ENCODE results near the gene WDR20.

The WDR20 gene

GRCh38 chr14:102187568-102188001, 47.9 kb downstream of the WDR20 start:
- H3K9ac ChIP-seq (ENCODE audit: low read length): peak overlapping the region; percentile 63
- WGBS: 89% methylated on average over 4 of the region's 4 CpGs

GRCh38 chr14:102188187-102188586, 48.5 kb downstream of the WDR20 start:
- H2BK12ac ChIP-seq (ENCODE audit: low read length in 2 of 2): peak overlapping the region in 1 of 2 experiments; percentile 21
- no peak overlapping the region for H3K4ac ChIP-seq (ENCODE audit: low read depth in 1 of 2, low read length in 2 of 2)
- no peak overlapping the region for H2BK15ac ChIP-seq (ENCODE audit: low read depth, poor library complexity, severe bottlenecking)
- peaks cover 23% of the 10 kb centered on the region for H3K79me1 ChIP-seq (replicated peaks; ENCODE audit: low read length, poor library complexity, severe bottlenecking)
- no CpG with 5 or more reads among the region's 1 CpG for WGBS
- no peak overlapping the region for H4K8ac ChIP-seq (ENCODE audit: low read length)
- H3K18ac ChIP-seq (ENCODE audit: low read depth in 1 of 2, low read length in 2 of 2): no peak overlapping the region
- H3K9me3 ChIP-seq (ENCODE audit: control insufficient read depth, low read length): no peaks in the 10 kb centered on the region
- H2AFZ ChIP-seq (ENCODE audit: low read depth, low read length): no peak overlapping the region
- H2BK5ac ChIP-seq (ENCODE audit: low read depth, low read length, poor library complexity, severe bottlenecking): no peak overlapping the region
- H4K91ac ChIP-seq (ENCODE audit: low read length): no peak overlapping the region
- H3K23ac ChIP-seq (ENCODE audit: low read length in 2 of 2): no peak overlapping the region
- no peak overlapping the region for H3K4me2 ChIP-seq (ENCODE audit: low read length, poor library complexity, severe bottlenecking)
- peaks cover 34% of the 10 kb centered on the region for H3K4me1 ChIP-seq (ENCODE audit: control insufficient read depth, insufficient read depth, low read depth, low read length)
- H3K14ac ChIP-seq (ENCODE audit: low read length in 2 of 2): no peak overlapping the region
- H3K4me3 ChIP-seq (ENCODE audit: insufficient read depth in 1 of 2, low read depth in 1 of 2, low read length in 2 of 2): no peak overlapping the region
- H3K27ac ChIP-seq (ENCODE audit: low read length, poor library complexity, severe bottlenecking): no peak overlapping the region
- H3K27me3 ChIP-seq (ENCODE audit: control insufficient read depth in 1 of 2, insufficient read depth in 1 of 2, low read length in 2 of 2): no peaks in the 10 kb centered on the region
- H3K9ac ChIP-seq (ENCODE audit: low read length): no peak overlapping the region
- H2AK5ac ChIP-seq (ENCODE audit: low read length, severe bottlenecking): no peak overlapping the region
- no peak for DNase-seq
- H3K36me3 ChIP-seq (ENCODE audit: control insufficient read depth in 1 of 2, insufficient read depth in 2 of 2, low read depth in 1 of 2, low read length in 2 of 2): peaks cover 0 to 5% of the 10 kb centered on the region in 2 experiments
- no peak overlapping the region for H2BK120ac ChIP-seq (ENCODE audit: low read depth, low read length)

More at GRCh38 chr14:102187568-102188001, 47.9 kb downstream of the WDR20 start:
- Histone ChIP-seq H3K9me3 (ENCODE audit: control insufficient read depth, low read length) (no peaks in the 10 kb centered on the region), H3K4me2 (ENCODE audit: low read length, poor library complexity, severe bottlenecking) (peak overlapping the region; percentile 0), H4K91ac (ENCODE audit: low read length) (peak overlapping the region; percentile 30), H2AK5ac (ENCODE audit: low read length, severe bottlenecking) (peak overlapping the region; percentile 81), H3K23ac (ENCODE audit: low read length in 2 of 2) (no peak overlapping the region), H2AFZ (ENCODE audit: low read depth, low read length) (no peak overlapping the region), H3K4ac (ENCODE audit: low read depth in 1 of 2, low read length in 2 of 2) (peak overlapping the region in 1 of 2 experiments; percentile 85), H3K27me3 (ENCODE audit: control insufficient read depth in 1 of 2, insufficient read depth in 1 of 2, low read length in 2 of 2) (no peaks in the 10 kb centered on the region), H3K14ac (ENCODE audit: low read length in 2 of 2) (peak overlapping the region in 1 of 2 experiments; percentile 95), H2BK5ac (ENCODE audit: low read depth, low read length, poor library complexity, severe bottlenecking) (no peak overlapping the region), H3K27ac (ENCODE audit: low read length, poor library complexity, severe bottlenecking) (peak overlapping the region; percentile 59), H3K36me3 (ENCODE audit: control insufficient read depth in 1 of 2, insufficient read depth in 2 of 2, low read depth in 1 of 2, low read length in 2 of 2) (peaks cover 0 to 3% of the 10 kb centered on the region in 2 experiments), H3K4me3 (ENCODE audit: insufficient read depth in 1 of 2, low read depth in 1 of 2, low read length in 2 of 2) (peak overlapping the region in 1 of 2 experiments; percentile 68), H4K8ac (ENCODE audit: low read length) (peak overlapping the region; percentile 7), H2BK15ac (ENCODE audit: low read depth, poor library complexity, severe bottlenecking) (no peak overlapping the region), H3K79me1 (replicated peaks; ENCODE audit: low read length, poor library complexity, severe bottlenecking) (peaks cover 21% of the 10 kb centered on the region), H3K4me1 (ENCODE audit: control insufficient read depth, insufficient read depth, low read depth, low read length) (peaks cover 33% of the 10 kb centered on the region), H2BK120ac (ENCODE audit: low read depth, low read length) (no peak overlapping the region), H2BK12ac (ENCODE audit: low read length in 2 of 2) (peak overlapping the region; percentile 69 to 83), H3K18ac (ENCODE audit: low read depth in 1 of 2, low read length in 2 of 2) (peak overlapping the region; percentile 67 to 82)
- DNase-seq: no peak

- Histone ChIP-seq H3K4me1 (ENCODE audit: control insufficient read depth, insufficient read depth, low read depth, low read length) (peaks cover 30% of the 10 kb centered on the region), H3K36me3 (ENCODE audit: control insufficient read depth in 1 of 2, insufficient read depth in 2 of 2, low read depth in 1 of 2, low read length in 2 of 2) (peaks cover 2 to 3% of the 10 kb centered on the region in 2 experiments), H2AFZ (ENCODE audit: low read depth, low read length) (no peak overlapping the region), H3K9me3 (ENCODE audit: control insufficient read depth, low read length) (no peaks in the 10 kb centered on the region), H2BK12ac (ENCODE audit: low read length in 2 of 2) (no peak overlapping the region), H3K18ac (ENCODE audit: low read depth in 1 of 2, low read length in 2 of 2) (no peak overlapping the region), H3K4ac (ENCODE audit: low read depth in 1 of 2, low read length in 2 of 2) (no peak overlapping the region), H4K8ac (ENCODE audit: low read length) (no peak overlapping the region), H3K9ac (ENCODE audit: low read length) (no peak overlapping the region), H2BK15ac (ENCODE audit: low read depth, poor library complexity, severe bottlenecking) (no peak overlapping the region), H4K91ac (ENCODE audit: low read length) (no peak overlapping the region), H3K27me3 (ENCODE audit: control insufficient read depth in 1 of 2, insufficient read depth in 1 of 2, low read length in 2 of 2) (no peaks in the 10 kb centered on the region), H2AK5ac (ENCODE audit: low read length, severe bottlenecking) (peak overlapping the region; percentile 76), H3K79me1 (replicated peaks; ENCODE audit: low read length, poor library complexity, severe bottlenecking) (peaks cover 29% of the 10 kb centered on the region), H3K14ac (ENCODE audit: low read length in 2 of 2) (peak overlapping the region in 1 of 2 experiments; percentile 3), H3K4me3 (ENCODE audit: insufficient read depth in 1 of 2, low read depth in 1 of 2, low read length in 2 of 2) (no peak overlapping the region), H2BK120ac (ENCODE audit: low read depth, low read length) (no peak overlapping the region), H2BK5ac (ENCODE audit: low read depth, low read length, poor library complexity, severe bottlenecking) (no peak overlapping the region), H3K4me2 (ENCODE audit: low read length, poor library complexity, severe bottlenecking) (no peak overlapping the region), H3K27ac (ENCODE audit: low read length, poor library complexity, severe bottlenecking) (no peak overlapping the region), H3K23ac (ENCODE audit: low read length in 2 of 2) (no peak overlapping the region)
- WGBS: 96% methylated on average over 5 of the region's 5 CpGs
- no peak for DNase-seq
Measured at GRCh38 chr14:102189874-102190273, 50.2 kb downstream of the WDR20 start.

GRCh38 chr14:102192840-102193502, 53.3 kb downstream of the WDR20 start:
- Histone ChIP-seq H3K4ac (ENCODE audit: low read depth in 1 of 2, low read length in 2 of 2) (no peak overlapping the region), H2AK5ac (ENCODE audit: low read length, severe bottlenecking) (no peak overlapping the region), H3K27me3 (ENCODE audit: control insufficient read depth in 1 of 2, insufficient read depth in 1 of 2, low read length in 2 of 2) (no peaks in the 10 kb centered on the region), H3K4me1 (ENCODE audit: control insufficient read depth, insufficient read depth, low read depth, low read length) (peaks cover 17% of the 10 kb centered on the region), H2BK5ac (ENCODE audit: low read depth, low read length, poor library complexity, severe bottlenecking) (no peak overlapping the region), H4K91ac (ENCODE audit: low read length) (no peak overlapping the region), H2AFZ (ENCODE audit: low read depth, low read length) (no peak overlapping the region), H2BK120ac (ENCODE audit: low read depth, low read length) (no peak overlapping the region), H3K23ac (ENCODE audit: low read length in 2 of 2) (no peak overlapping the region), H3K36me3 (ENCODE audit: control insufficient read depth in 1 of 2, insufficient read depth in 2 of 2, low read depth in 1 of 2, low read length in 2 of 2) (peaks cover 6 to 27% of the 10 kb centered on the region in 2 experiments), H3K18ac (ENCODE audit: low read depth in 1 of 2, low read length in 2 of 2) (peak overlapping the region in 1 of 2 experiments; percentile 23), H3K79me1 (replicated peaks; ENCODE audit: low read length, poor library complexity, severe bottlenecking) (peaks cover 42% of the 10 kb centered on the region), H3K9ac (ENCODE audit: low read length) (peak overlapping the region; percentile 16), H3K27ac (ENCODE audit: low read length, poor library complexity, severe bottlenecking) (no peak overlapping the region), H3K14ac (ENCODE audit: low read length in 2 of 2) (no peak overlapping the region), H4K8ac (ENCODE audit: low read length) (no peak overlapping the region), H2BK15ac (ENCODE audit: low read depth, poor library complexity, severe bottlenecking) (no peak overlapping the region), H2BK12ac (ENCODE audit: low read length in 2 of 2) (peak overlapping the region in 1 of 2 experiments; percentile 38), H3K4me3 (ENCODE audit: insufficient read depth in 1 of 2, low read depth in 1 of 2, low read length in 2 of 2) (no peak overlapping the region), H3K4me2 (ENCODE audit: low read length, poor library complexity, severe bottlenecking) (no peak overlapping the region), H3K9me3 (ENCODE audit: control insufficient read depth, low read length) (no peaks in the 10 kb centered on the region)
- 86% methylated on average over 9 of the region's 13 CpGs for WGBS
- no peak for DNase-seq
